ENCODE results near the gene ACTR10. TPM values are rescaled to one million over a fixed set of nuclear protein-coding genes. Genes with fewer than 3 reads are reported as not detected.

Gene ACTR10
- total RNA-seq, 2 experiments from 2014 or later = 29.5 to 29.7 TPM

Other genes starting within 250 kb of the ACTR10 start
- gene ARMH4, start 47.9 kb upstream of the ACTR10 start, total RNA-seq = under 1 TPM in 1 of 2 experiments, not detected in 1; 0.43 TPM
- gene PSMA3, start 44.7 kb downstream of the ACTR10 start, total RNA-seq = 100 to 1,000 TPM; 399 to 424 TPM
- gene ARID4A, start 98.4 kb downstream of the ACTR10 start, total RNA-seq = 10 to 100 TPM; 18.9 to 20.4 TPM
- gene TOMM20L, start 195.8 kb downstream of the ACTR10 start, total RNA-seq = not detected
- gene TIMM9, start 227.4 kb downstream of the ACTR10 start, total RNA-seq = 10 to 100 TPM; 60.7 to 64.4 TPM
- gene KIAA0586, start 227.6 kb downstream of the ACTR10 start, total RNA-seq = 10 to 100 TPM; 40.4 to 41.8 TPM